Measurements from ENCODE around the gene RBM43. TPM values are rescaled to one million over a fixed set of nuclear protein-coding genes. Genes with fewer than 3 reads are reported as not detected.
"Not testable (repeated sequence)": the region's sequence is repeated elsewhere in the genome, so short reads cannot be mapped to it uniquely, and the experiment has no call there.

Gene RBM43
- 0.37 and 2.0 TPM in 2 replicates for total RNA-seq (2014; rRNA removed; shearing (Covaris generic))

DNA sequence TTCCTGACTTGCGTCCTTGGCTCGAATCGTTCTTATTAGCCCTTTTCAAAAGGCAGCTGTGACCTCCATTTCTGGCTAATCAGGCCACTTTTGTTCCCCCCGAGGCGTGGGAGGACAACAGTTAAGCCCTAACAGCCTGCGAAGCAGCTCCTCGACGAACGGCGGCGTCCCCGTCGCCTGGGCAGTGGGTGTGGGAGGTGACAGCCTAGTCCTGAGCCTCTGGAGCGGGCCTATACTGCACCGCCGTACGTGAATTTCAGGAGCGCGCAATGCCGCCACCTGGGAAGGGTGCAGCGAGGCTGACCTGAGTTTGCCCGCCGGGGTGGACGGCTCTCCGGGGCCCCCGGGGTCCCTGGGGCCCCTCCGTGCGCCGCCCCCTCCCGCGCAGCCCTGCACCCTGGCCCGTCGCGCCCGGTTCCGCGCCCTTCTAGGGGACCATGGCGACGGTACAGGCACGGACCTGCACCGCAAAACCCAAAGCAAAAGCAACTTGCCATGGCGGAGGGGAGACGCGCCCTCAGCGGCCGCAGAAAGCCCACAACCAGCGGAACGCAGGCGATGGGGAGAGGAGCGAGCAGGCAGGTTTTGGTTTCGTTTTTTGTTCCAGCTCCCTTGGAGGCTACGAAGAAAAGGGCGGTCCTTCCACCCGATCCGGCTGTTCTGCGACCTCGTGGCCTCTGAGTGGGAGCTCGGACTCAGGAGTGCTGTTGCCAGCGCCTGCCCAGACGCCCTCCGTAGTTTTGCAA, at the start of gene RBM43:
Gene RBM43, minus strand, starts transcription at position 633 of the 746 bp plus-strand sequence. Its CDS starts 136 bp downstream, at position 497.
- peak; percentile 87 for DNase-seq (ENCODE audit: low spot score)

DNA sequence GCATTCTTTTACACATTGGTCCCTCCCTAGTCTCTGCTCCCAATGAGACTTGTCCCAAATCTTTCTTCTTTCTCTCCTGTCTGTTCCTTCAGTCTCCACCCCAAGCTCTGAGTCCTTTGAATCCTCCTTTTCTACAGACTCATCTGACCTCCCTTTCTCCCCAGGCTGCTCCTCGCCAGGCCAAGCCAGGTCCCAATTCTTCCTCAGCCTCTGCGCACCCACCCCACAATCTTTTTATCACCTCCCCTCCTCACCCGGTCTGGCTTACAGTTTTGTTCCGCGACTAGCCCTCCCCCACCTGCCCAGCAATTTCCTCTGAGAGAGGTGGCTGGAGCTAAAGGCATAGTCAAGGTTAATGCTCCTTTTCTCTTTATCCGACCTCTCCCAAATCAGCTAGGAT, 48.6 kb upstream of the RBM43 start:
- DNase-seq (ENCODE audit: low spot score), result not testable (repeated sequence)

DNA sequence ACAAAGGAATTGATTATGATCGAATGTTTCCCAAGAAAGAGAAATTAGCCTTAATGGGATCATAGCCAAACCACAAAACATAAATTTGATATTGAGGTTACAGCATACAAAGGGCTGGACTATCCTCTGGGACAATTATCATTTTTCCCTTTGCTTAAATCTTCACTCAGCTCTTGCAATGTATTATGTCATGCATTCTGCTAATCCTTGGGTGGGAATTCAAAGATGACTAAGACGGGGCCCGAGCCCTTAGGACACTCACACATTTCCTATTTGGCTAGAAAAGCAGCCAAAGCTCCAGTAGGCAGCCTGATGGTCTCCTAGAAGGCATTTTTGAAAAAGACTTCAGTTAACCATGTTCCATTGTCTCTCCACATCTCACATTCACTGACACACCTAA, 45.0 kb upstream of the RBM43 start:
- DNase-seq (ENCODE audit: low spot score), result peak; percentile 30

DNA sequence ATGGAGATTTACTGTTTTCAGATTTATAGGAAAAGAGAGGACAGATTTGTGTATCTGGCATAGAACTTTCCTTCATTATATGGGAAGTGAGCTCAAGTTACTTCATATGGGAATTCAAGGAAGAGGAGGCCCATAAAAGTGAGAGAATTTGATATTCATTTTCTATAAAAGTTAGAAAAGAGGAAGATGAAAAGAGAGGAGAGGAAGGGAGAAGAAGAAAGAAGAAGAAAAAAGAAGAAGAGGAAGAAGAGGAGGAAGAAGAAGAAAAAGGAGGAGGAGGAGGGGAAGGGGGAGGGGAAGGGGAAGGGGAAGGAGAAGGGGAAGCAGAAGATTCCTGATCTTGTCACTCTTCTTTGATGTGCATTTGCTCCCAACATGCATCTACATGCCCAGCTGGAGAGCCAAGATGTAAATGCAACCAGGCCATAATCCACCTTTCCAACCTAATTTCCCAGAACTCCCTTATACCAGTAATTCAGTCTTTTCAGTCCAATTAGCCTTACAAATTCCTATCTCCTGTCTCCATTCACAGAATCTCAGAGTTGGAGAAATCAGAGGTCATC, 43.5 kb upstream of the RBM43 start:
- DNase-seq (ENCODE audit: low spot score), result no peak

DNA sequence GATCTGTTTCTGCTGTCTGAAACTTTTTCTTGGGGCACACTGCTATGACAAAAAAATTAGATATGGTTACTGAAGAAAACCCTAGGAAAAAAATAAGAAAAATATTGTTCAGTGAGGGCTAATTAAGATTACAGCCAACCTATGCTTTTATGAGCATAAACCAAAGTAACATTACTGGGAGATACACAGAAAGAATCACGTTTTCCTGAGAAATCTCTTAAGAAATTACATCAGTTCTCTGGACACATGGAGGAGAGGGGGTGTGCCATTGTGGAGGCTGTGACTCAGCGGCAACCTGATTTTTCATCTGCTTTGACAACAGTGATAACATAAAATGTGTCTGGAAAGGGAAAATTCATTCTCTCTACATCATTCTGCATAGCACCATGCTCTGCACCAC, 41.2 kb upstream of the RBM43 start:
- DNase-seq (ENCODE audit: low spot score), result peak; percentile 31

DNA sequence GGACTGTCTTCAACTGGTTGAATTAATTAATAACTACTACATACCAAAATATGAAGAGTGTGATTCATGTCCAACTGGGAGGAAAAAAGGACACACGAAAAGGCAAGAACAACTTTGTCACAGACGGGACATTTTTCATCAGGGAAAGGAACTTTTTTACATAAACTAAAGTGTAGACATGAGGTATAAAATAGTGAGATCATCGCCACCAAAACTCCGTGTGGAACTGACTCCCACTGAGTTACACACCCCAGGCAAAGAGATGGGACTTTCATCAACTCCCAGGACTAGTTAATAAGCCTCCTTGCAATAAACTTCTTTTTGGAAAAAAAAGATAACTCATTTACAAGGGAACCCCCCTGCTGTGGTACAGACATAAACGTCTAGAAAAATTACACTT, 40.7 kb upstream of the RBM43 start:
- no peak for DNase-seq (ENCODE audit: low spot score)

DNA sequence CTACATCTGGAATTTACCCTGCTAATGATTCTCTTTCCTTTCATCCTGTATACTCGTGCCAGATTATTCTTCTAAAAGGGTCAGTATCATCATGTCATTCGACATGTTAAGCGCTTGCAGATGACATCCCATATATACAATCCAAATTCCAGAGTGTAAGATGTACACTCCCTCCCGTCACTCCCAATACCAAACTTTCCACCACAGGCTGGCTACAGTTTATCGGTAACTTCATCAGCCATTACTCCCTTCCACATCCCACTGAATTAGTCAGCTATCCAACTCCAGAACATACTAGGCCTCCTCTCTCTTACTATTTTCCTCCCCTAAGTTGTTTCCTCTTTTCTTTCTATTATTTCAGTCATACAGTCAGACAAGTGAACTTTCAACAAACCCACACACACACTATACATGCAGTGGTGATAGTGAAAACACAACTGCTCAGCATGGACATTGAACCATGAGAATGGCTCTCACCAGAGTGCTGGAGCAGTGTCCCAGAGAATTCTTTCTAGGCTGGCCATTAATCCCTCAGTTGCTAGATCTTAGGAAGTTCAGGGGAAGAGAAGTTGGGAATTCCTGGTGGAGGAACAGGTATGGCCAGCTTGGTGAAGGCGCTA, 38.4 kb upstream of the RBM43 start:
- no peak for DNase-seq (ENCODE audit: low spot score)

DNA sequence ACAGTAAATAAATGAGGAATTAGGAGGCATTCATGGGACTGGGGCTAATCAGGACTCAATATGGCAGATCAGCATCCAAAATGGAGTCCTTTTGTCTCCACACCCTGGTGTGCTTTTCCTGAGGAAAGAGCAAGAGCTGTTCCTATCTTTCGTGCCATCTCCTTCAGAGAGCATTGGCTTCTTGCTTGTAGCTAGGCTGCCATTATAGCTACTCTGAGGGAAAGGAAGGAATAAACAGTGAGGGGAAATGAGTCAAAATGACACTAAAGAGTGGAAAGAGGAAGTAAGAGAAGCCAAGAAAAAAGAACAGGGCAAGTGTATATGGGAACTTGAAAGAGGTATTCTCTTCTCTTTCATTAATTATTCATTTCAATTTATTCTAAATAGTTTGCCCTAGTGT, 36.2 kb upstream of the RBM43 start:
- no peak for DNase-seq (ENCODE audit: low spot score)

DNA sequence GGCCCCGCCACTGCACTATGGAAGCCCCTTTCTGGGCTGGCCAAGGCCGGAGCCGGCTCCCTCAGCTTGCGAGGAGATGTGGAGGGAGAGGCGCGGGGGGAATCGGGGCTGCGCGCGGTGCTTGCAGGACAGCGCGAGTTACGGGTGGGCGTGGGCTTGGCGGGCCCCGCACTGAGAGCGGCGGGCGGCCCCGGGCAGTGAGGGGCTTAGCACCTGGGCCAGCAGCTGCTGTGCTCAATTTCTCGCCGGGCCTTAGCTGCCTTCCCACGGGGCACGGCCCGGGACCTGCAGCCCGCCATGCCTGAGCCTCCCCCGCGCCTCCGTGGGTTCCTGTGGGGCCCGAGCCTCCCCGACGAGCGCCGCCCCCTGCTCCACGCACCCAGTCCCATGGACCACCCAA, 34.3 kb upstream of the RBM43 start:
- DNase-seq (ENCODE audit: low spot score), result not testable (repeated sequence)

DNA sequence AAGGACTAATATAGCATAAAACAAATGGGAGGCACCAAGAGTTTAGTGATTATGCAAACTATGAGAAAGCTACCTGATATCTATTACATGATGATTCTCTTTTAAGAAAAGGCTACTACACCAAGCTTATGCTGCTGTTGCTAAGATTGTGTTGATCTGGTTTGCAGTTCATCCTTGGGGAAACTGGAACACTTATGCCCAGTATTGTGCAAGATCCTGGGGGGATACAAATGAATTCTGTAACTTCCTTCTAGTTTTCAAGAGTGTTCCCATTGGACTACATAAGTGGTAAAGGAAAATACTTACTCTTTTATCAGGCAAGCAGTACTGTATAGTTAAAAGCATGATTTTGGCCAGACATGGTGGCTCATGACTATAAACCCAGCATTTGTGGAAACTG, 30.9 kb upstream of the RBM43 start:
- no peak for DNase-seq (ENCODE audit: low spot score)

DNA sequence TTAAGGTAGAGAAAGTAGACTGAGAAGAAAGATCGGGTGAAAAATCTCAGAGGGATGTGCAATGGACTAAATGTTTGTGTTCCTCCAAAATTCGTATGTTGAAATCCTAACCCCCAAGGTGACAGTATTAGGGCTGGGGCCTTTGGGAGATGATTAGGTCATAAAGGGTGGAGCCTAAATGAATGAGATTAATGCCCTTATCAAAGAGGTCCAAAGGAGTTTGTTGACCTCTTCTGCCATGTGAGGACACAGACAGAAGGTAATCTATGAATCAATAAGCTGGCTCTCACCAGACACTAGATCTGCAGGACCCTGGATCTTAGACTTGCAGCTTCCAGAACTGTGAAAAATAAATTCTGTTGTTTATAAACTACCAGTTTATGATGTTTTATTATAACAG, 30.5 kb upstream of the RBM43 start:
- no peak for DNase-seq (ENCODE audit: low spot score)

DNA sequence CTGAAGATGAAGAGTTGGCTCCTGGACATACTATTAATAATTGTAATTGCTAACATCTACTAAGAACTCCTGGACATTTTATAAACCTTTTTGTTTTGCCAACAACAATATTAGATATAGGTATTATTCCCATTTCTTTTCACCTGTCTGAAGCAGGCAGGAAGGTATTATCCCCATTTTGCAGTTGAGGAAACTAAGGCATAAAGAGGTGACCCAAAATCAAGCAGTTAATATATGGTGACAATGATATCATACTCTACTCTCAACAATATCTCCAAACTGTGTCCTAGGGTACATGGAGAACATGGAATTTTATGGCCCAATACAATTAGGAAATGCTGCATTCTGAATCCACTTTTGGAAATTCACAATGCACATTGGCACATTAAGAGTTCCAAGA, 29.6 kb upstream of the RBM43 start:
- no peak for DNase-seq (ENCODE audit: low spot score)

DNA sequence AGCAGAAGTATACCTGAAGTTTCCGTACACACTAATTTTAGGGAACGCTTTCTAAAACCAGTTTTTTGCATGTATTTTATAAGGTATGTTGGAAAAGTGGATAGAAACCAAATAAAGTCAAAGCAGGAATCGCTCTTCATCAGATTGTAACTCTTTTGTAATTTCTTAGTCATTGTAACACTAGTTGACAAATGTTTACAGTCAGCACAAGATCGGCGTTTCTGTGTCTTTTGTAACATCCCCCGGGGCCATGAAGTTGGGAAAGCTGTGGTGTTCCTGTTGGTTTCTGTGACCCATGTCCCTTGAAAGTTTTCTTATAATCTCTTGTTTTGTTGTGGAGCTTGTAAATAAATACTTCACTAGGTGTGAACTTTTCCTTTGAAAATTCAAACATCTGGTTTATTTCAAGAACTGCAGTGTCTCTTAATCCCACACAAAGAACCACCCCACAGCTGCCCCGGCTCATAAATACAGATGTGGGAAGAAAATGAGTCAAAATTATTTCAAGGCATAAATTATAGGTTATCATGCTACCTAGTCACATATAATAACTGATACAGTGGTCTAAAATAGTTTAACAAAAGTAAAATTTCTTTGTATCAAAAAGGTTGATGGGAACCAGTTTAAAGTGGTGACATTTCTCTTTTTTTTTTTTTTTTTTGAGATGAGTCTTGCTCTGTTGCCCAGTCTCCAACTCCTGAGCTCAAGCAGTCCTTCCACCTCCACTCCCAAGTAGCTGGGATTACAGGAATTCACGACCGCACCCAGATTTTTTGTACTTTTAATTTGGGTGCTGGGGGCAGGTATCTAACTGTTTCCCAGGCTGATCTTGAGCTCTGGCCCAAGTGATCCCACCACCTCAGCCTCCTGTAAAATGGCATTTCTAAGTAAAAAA, 28.6 kb upstream of the RBM43 start:
- DNase-seq (ENCODE audit: low spot score), result peak; percentile 46

DNA sequence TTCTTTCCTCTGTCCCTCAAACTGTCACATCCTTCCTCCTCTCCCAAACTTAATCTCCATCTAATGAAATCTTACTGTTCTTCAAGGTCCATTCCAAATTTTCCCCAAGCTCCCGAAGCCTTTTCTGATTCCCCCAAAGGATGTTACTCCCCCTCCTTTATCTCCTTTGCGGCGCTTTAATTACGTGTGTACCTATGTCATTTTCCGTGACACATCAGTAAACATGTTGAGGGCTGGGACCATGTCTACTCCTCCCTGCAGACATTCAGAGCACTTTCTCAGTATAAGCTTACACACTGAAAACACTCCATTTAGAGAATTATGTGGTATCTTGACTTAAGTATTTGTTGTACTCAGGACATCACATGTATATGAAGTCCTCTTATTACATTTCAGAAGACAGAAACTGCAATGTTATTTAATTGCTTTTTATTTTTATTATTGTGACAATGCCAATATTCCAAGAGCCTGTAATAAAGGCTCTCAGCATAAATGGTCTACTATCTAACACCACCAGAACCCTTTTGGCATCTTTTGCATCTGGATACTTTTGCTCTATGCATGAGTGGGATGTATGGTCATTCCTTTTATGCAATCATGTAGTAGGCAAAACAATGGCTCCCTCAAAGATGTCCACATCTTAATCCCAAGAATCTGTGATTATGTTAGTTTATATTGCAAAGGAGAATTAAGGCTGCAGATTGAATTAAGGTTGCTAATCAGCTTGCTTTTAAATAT, 26.0 kb upstream of the RBM43 start:
- DNase-seq (ENCODE audit: low spot score), result no peak

DNA sequence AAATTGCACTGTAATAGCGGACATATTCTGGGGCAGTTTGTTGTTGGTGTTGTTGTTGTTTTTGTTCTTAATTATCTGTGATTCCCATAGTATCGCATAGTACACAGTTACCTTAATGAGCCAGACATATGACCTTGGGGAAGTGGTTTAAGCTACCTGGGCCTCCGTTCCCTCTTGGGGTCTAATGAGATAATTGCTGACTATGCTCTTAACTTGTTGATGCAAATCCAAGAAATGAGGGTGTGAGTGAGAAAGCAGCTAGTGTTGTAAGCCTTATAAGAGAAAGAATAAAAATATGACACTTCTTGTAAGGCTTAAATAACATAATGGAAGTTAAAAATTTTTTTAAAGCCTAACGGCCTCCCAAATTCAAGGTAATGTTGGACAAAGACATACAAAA, 20.7 kb upstream of the RBM43 start:
- no peak for DNase-seq (ENCODE audit: low spot score)

DNA sequence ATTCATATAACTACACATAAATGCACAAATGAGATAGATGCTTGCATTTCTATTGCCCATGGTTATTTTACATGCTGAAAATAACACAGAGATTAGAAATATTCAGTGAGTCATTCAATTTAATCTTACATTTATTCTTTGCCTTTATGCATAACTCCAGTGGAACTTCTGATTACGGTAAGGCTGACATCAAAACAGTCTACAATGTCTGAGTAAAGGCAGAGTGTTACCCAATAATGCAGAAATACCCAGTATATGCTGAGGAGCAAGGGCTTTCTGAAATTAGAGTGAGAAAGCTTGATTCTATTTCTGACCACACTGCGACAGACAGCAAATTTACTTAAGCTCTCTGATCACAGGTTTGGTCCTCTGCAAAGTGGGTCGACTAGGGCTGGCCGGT, 18.6 kb upstream of the RBM43 start:
- DNase-seq (ENCODE audit: low spot score), result no peak

DNA sequence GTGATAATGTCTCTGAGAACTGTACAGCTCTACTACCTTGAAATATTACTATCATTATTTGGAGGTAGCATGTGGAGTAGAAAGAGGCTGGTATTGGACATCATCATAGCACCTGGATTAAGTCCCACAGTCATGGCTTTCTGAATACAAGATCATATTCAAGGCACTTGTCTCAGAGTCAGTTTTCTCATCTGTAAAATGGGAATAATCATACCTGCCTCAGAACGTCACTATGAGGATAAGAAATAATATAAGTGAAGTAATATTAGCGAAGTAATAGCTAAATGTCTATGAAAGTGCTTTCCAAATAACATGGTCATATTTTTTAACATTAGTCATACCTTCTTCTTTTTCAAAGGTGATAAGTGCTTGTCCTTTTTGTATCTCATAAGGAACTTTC, 16.8 kb upstream of the RBM43 start:
- no peak for DNase-seq (ENCODE audit: low spot score)

DNA sequence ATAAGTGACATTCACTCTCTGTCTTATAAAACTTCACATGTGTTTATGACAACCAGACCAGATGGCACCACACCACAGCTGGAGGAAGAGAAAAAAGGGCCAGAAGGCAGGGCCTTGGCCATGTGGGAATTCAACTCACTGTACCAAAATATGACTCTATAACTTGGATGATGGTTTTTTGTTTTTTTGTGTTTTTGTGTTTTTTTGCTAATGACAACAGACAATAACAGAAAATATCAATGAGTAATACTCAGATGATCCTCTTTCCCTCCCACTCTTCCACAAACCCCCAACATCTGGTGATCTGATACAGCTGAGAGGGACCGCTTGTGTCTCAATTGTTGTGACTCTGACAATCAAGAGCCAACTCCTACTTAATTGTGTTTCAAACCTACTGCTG, 15.4 kb upstream of the RBM43 start:
- DNase-seq (ENCODE audit: low spot score), result no peak

DNA sequence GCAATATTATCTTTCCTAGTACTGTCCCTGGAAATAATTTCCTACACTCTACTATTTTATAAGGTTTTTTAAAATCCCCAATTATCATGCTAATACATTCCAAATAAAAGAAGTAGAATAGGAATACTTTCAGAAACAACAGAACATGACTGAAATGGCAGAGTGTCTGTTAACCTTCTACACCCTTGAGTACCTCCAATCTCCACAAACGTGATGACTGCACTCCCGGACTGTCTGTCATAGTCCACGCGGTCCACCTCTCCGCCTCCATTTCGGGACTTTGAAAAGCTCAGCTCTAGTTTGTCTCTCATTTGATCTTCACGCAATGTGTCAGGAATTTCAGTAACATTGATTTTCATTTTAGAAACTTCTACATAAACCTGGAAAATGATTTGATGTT, 13.6 kb upstream of the RBM43 start:
- no peak for DNase-seq (ENCODE audit: low spot score)

DNA sequence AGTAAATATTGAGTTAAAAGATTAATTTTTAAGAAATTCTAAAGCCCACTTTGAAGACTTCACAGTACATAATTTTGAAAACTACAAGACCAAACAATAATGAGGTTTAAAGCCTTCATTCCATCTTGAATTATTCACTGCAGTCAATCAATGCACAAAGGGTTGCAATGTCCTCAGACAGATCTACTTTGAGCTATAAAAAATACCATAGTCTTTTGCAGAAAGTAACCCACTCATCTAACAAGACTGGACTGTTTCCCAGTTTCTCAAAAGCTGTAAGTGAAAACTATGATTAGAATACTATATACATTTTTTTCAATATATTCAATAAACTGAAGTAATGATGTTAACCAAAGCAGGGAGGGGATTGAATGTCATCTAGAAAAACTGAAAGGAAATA, 10.2 kb upstream of the RBM43 start:
- no peak for DNase-seq (ENCODE audit: low spot score)

DNA sequence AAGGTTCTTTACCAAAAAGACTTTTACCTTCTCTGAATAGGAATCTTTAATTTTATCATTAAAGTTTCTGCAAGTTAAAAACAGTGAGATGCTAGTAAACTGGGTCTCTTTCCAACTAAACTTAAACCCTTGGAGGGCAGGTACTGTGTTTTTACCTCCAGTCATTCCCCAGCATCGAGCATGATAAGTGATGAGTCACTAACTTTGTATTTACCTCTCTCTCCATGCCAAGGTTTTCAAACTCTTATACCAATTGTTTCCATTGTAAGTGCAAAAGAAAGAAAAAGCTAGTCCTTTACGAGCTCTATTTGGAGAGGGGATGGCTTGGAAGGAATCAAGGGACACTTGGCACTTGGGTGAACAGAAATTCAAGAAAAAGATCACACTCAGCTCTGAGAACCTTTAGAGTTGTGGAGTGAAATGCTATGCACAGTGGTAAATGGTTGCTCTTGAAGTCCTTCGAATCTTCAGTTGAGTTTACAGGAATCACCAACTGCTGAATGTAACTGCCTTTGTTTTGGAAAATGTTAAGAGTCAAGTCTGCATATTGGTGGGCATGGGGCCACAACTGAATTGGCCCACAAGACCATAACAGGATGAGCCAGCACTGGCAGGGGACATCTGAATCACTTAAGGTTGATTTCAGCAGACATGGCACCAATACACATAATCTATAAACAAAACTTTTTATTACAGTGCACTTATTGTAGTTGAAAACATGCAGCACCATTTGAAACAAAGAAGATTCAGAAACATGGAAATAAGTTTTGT, 8.3 kb upstream of the RBM43 start:
- DNase-seq (ENCODE audit: low spot score), result no peak

Data from H4 (cell line).